B cell (primary cell): ENCODE data around the gene PLEKHA8. TPM values are rescaled to one million over a fixed set of nuclear protein-coding genes. Genes with fewer than 3 reads are reported as not detected.

Source experiments
- ATAC-seq: fragments of 200-7000 bp; cut with Tn5 transposase; one replicate; pipeline ENCODE4 v1.10.0; 2021; ENCODE audit warnings: low read depth, mild to moderate bottlenecking, moderate number of reproducible peaks, moderate library complexity
- CTCF ChIA-PET: fragments of 350-600 bp; sonication (Branson Sonifier 250); formaldehyde crosslinking; loops from one replicate; lab custom pipeline; 2021; ENCODE audit warnings: antibody characterized with exemption, inconsistent platforms; lab: Charles Lee
- POLR2A ChIA-PET: fragments of 350-600 bp; sonication (Branson Sonifier 250); formaldehyde crosslinking; loops from one replicate; lab custom pipeline; 2021; ENCODE audit warnings: antibody characterized with exemption; lab: Charles Lee
- DNase-seq: peaks from one replicate; pipeline ENCODE4 v3.0.0; 2013
- H2AFZ ChIP-seq: 2 replicates; pipeline ENCODE4 v1.6.1; 2012; ENCODE audit warnings: mild to moderate bottlenecking, low read depth, low read length; ENCODE audit not compliant: insufficient read depth, poor library complexity, severe bottlenecking
- H3K27ac ChIP-seq, 2 donors: 1 replicate in 1 of 2; 2 replicates in 1 of 2; pipeline ENCODE4 v1.5.1; 2012 to 2013; ENCODE audit warnings: low read length in 2 of 2, mild to moderate bottlenecking in 2 of 2, moderate library complexity in 1 of 2
- H3K27me3 ChIP-seq, 4 experiments: fragments of 200-600 bp in 1 of 4; sonication (generic) in 1 of 4; replicated peaks in 1 of 4; 1 replicate in 2 of 4; 2 replicates in 2 of 4; pipeline versions ENCODE4 v1.6.1 to v1.7.0; 2013 to 2016; ENCODE audit warnings: low read length in 3 of 4, mild to moderate bottlenecking in 2 of 4, mixed read lengths in 1 of 4, moderate library complexity in 1 of 4; ENCODE audit not compliant: insufficient read depth in 4 of 4, control insufficient read depth in 3 of 4; ENCODE audit errors: control extremely low read depth in 1 of 4
- H3K36me3 ChIP-seq, 2 experiments: replicated peaks in 1 of 2; 1 replicate in 1 of 2; 2 replicates in 1 of 2; pipeline versions ENCODE4 v1.6.1 to v1.7.1; 2013; ENCODE audit warnings: low read length in 1 of 2; ENCODE audit not compliant: insufficient read depth in 2 of 2, control insufficient read depth in 1 of 2; ENCODE audit errors: control extremely low read depth in 1 of 2, extremely low read depth in 1 of 2
- H3K4me1 ChIP-seq, 2 donors: fragments of 200-600 bp in 1 of 2; sonication (generic) in 1 of 2; 1 replicate in 1 of 2; 2 replicates in 1 of 2; pipeline versions ENCODE4 v1.5.1 to v1.6.1; 2013 to 2017; ENCODE audit warnings: low read length in 2 of 2; ENCODE audit not compliant: control insufficient read depth in 2 of 2, insufficient read depth in 2 of 2
- H3K4me2 ChIP-seq: replicated peaks from 2 replicates; pipeline ENCODE3; 2012; ENCODE audit warnings: mild to moderate bottlenecking, low read depth, low read length; ENCODE audit not compliant: poor library complexity, severe bottlenecking
- H3K4me3 ChIP-seq, 5 experiments: fragments of 200-600 bp in 1 of 5; sonication (generic) in 1 of 5; 1 replicate in 3 of 5; 2 replicates in 2 of 5; pipeline versions ENCODE4 v1.5.1 to v1.7.0; 2011 to 2016; ENCODE audit warnings: low read length in 4 of 5, mild to moderate bottlenecking in 4 of 5, low read depth in 2 of 5, control low read depth in 1 of 5, moderate library complexity in 1 of 5; ENCODE audit not compliant: insufficient read depth in 1 of 5; ENCODE audit errors: control extremely low read depth in 1 of 5, extremely low read depth in 1 of 5
- H3K79me2 ChIP-seq: fragments of 200-600 bp; sonication (generic); one replicate; pipeline ENCODE4 v1.6.0; 2016; ENCODE audit warnings: low read length; ENCODE audit not compliant: control insufficient read depth, insufficient read depth
- H3K9ac ChIP-seq: fragments of 200-600 bp; sonication (generic); 2 replicates; pipeline ENCODE4 v1.6.1; 2017; ENCODE audit warnings: mild to moderate bottlenecking, low read length, moderate library complexity
- H3K9me3 ChIP-seq, 3 donors: one replicate each; pipeline versions ENCODE4 v1.6.1 to v1.7.1; 2013; ENCODE audit warnings: low read length in 2 of 3; ENCODE audit not compliant: control insufficient read depth in 2 of 3, insufficient read depth in 1 of 3; ENCODE audit errors: control extremely low read depth in 1 of 3
- H4K20me1 ChIP-seq: 2 replicates; pipeline ENCODE4 v1.6.0; 2012; ENCODE audit warnings: mild to moderate bottlenecking, low read length; ENCODE audit not compliant: insufficient read depth, control insufficient read depth, poor library complexity, severe bottlenecking
- H3K27ac Mint-ChIP-seq: one replicate; pipeline ENCODE4 v1.8.0; 2021; ENCODE audit warnings: mixed read lengths
- H3K27me3 Mint-ChIP-seq: one replicate; pipeline ENCODE4 v1.8.0; 2021; ENCODE audit warnings: mixed read lengths
- H3K4me1 Mint-ChIP-seq: one replicate; pipeline ENCODE4 v1.8.0; 2021; ENCODE audit warnings: mixed read lengths
- H3K4me3 Mint-ChIP-seq: one replicate; pipeline ENCODE4 v1.8.0; 2021; ENCODE audit warnings: mixed read lengths
- H3K9me3 Mint-ChIP-seq: one replicate; pipeline ENCODE4 v1.8.0; 2022; ENCODE audit warnings: mixed read lengths; ENCODE audit not compliant: insufficient read depth
- EZH2 ChIP-seq: IDR thresholded peaks from 2 replicates; pipeline ENCODE4 v1.6.1; 2012; ENCODE audit warnings: borderline replicate concordance, low read depth, mild to moderate bottlenecking, moderate library complexity, low read length; ENCODE audit not compliant: insufficient read depth, poor library complexity, severe bottlenecking
- WGBS: methylation state at CpG from one replicate; pipeline ENCODE4 v1.1.5; 2013; ENCODE audit warnings: missing lambda C conversion rate; ENCODE audit not compliant: insufficient coverage; 5-methylcytosine and 5-hydroxymethylcytosine counted together
- intact Hi-C: fragments of 100-400 bp; cut with micrococcal nuclease; formaldehyde crosslinking; loops from one replicate; pipeline ENCODE4 v1.10.0; 2022
- polyA plus RNA-seq: library from polyadenylated mRNA; depleted of rRNA; stranded (reverse); fragments of >200 nt; gene quantifications from 2 replicates; pipeline ENCODE4 v1.2.3, GENCODE V29; 2012
- total RNA-seq, 2 donors: library from RNA; stranded (reverse); fragments of 120-200 nt in 1 of 2; gene quantifications; 1 replicate in 1 of 2; 2 replicates in 1 of 2; pipeline versions ENCODE4 v1.2.3 to v1.2.4, GENCODE V29; 2013 to 2022
- TF ChIP-seq, protein P1 (sequence below): fragments of 200-600 bp; IDR thresholded peaks from one replicate; pipeline ENCODE4 v1.8.0; 2022; ENCODE audit warnings: antibody characterized with exemption, mild to moderate bottlenecking

Gene PLEKHA8
- total and polyA plus RNA-seq, 2 donors (not counting 1 experiment from before 2014, with no cell fraction given): 1.7 to 10.5 TPM

DNA sequence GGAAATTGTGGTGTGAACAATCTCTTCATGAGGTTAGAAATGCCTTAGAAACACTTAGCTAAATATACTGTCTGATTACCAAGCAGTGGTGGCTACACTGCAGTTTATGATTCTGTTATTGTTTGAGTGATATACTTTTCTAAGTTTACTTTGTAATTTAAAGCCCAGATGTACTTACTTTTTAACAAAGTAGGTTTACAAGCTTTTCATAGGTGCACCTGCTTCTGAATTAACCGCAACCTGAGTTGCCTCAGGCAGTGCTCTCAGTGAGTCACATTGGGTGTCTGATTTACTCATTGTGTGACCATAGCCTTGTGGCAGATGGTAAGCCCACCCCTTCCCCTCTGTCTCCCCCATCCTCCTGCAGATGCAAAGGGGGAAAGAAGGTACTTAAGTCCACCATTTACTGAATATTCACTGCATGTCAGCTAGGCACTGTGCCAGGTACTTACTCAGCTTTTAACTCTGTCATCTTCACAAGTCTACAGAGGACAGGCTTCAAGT, 115.6 kb downstream of the PLEKHA8 start:
- ChIA-PET CTCF (interaction anchor here (1.0 to 1.2 kb wide), 2 partner anchors 21 to 209 kb away, joined by 3 read pairs; no protein-coding TSS in a partner anchor), POLR2A (no interaction called here)
- Mint-ChIP-seq H3K4me3 (no peak overlapping the region), H3K27me3 (no peaks in the 10 kb centered on the region), H3K4me1 (peaks cover 4% of the 10 kb centered on the region), H3K9me3 (no peaks in the 10 kb centered on the region), H3K27ac (no peak overlapping the region)
- Histone ChIP-seq H3K4me2 (no peak overlapping the region), H3K79me2 (no peaks in the 10 kb centered on the region), H3K4me3 (no peak overlapping the region), H3K27me3 (no peaks in the 10 kb centered on the region), H2AFZ (no peak overlapping the region), H3K4me1 (peaks cover 0 to 6% of the 10 kb centered on the region in 2 donors), H3K27ac (no peak overlapping the region), H3K9me3 (no peaks in the 10 kb centered on the region), H3K9ac (no peak overlapping the region), H3K36me3 (no peaks in the 10 kb centered on the region), H4K20me1 (no peaks in the 10 kb centered on the region)
- TF ChIP-seq, protein P1, sequence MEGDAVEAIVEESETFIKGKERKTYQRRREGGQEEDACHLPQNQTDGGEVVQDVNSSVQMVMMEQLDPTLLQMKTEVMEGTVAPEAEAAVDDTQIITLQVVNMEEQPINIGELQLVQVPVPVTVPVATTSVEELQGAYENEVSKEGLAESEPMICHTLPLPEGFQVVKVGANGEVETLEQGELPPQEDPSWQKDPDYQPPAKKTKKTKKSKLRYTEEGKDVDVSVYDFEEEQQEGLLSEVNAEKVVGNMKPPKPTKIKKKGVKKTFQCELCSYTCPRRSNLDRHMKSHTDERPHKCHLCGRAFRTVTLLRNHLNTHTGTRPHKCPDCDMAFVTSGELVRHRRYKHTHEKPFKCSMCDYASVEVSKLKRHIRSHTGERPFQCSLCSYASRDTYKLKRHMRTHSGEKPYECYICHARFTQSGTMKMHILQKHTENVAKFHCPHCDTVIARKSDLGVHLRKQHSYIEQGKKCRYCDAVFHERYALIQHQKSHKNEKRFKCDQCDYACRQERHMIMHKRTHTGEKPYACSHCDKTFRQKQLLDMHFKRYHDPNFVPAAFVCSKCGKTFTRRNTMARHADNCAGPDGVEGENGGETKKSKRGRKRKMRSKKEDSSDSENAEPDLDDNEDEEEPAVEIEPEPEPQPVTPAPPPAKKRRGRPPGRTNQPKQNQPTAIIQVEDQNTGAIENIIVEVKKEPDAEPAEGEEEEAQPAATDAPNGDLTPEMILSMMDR: no peak
- no peak for TF ChIP-seq EZH2
- DNase-seq: no peak
- WGBS: 63% methylated on average over 1 of the region's 1 CpG
- intact Hi-C loops: no loop called here
- ATAC-seq: no peak

DNA sequence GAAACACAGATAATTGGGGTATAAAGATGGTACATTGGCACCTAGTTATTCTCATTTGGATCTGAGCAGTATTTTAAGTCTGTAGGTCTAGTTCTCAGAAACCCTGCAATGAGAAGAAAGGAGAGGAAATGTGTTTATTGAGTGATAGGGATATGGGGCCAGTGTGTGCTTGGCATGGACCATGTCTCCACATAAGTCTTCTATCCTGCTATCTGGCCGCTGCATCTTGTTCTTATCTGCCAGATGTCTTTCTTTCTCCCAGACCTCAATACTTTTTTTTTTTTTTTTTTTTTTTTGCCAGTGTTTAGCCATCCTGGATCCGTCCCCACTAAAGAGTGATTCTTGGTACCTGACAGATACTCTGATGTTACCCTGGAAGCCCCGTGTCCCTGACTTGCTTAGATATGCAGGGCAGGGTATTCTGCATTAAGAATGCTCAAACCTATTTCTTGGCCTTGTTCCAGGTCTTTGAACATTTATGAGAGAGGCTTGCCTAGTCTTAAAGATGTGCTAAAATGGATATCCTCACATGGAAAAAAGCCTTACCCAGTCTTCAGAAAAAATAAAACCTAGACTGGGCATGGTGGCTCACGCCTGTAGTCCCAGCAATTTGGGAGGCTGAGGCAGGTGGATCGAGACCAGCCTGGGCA, 116.6 kb downstream of the PLEKHA8 start:
- Histone ChIP-seq H3K27me3 (no peaks in the 10 kb centered on the region), H2AFZ (no peak overlapping the region), H3K4me1 (peaks cover 6 to 14% of the 10 kb centered on the region in 2 donors), H3K9ac (no peak overlapping the region), H3K4me3 (no peak overlapping the region), H3K9me3 (no peaks in the 10 kb centered on the region), H3K27ac (no peak overlapping the region), H3K4me2 (no peak overlapping the region), H4K20me1 (no peaks in the 10 kb centered on the region), H3K79me2 (no peaks in the 10 kb centered on the region), H3K36me3 (no peaks in the 10 kb centered on the region)
- no peaks in the 10 kb centered on the region for H3K27me3 Mint-ChIP-seq
- no peak overlapping the region for H3K4me3 Mint-ChIP-seq
- no peak overlapping the region for H3K27ac Mint-ChIP-seq
- no peak for ATAC-seq
- intact Hi-C loops: no loop called here
- no peaks in the 10 kb centered on the region for H3K9me3 Mint-ChIP-seq
- no peak for DNase-seq
- ChIA-PET CTCF (interaction anchor here (1.2 kb wide), 1 partner anchor 20 kb away, joined by 3 read pairs; no protein-coding TSS in a partner anchor), POLR2A (no interaction called here)
- WGBS: 83% methylated on average over 4 of the region's 5 CpGs
- no peak for TF ChIP-seq EZH2
- TF ChIP-seq, protein P1: no peak
- H3K4me1 Mint-ChIP-seq: peaks cover 4% of the 10 kb centered on the region
